Renal cortical epithelial cell (primary cell): ENCODE data around the gene SPATA16. TPM values are rescaled to one million over a fixed set of nuclear protein-coding genes. Genes with fewer than 3 reads are reported as not detected.
"Not testable (repeated sequence)": the region's sequence is repeated elsewhere in the genome, so short reads cannot be mapped to it uniquely, and the experiment has no call there.

ENCODE experiments used
- DNase-seq: peaks from one replicate; pipeline ENCODE4 v3.0.0-alpha.2; 2011; ENCODE audit warnings: low read depth
- total RNA-seq: library from RNA; depleted of rRNA; stranded (reverse); fragments of >200 nt; gene quantifications from 2 replicates; pipeline ENCODE4 v1.2.3, GENCODE V29; 2014

Gene SPATA16
- total RNA-seq, 1 donor from 2014 or later, result not detected

DNA sequence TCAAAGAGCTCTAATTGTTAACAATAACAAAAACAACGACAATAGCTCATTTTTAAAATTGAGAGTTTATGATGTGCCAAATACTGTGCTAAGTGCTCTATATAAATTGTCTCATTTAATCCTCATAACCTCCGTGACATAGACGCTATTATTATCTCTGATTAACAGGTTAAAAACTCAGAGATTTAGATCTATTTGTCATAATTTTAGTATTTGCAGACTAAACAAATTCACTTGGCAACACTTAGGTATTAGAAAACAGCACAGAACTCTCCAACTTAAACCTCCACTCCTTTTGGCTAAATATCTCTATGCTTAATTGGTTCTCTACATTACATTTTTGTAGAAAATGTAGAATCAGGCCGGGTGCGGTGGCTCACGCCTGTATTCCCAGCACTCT is 136.4 kb downstream of the SPATA16 start:
- DNase-seq, result no peak

- no peak for DNase-seq
Measured at GRCh38 chr3:173003956-173004355, 137.1 kb downstream of the SPATA16 start.

- no peak for DNase-seq
Measured at GRCh38 chr3:173003471-173003870, 137.6 kb downstream of the SPATA16 start.

DNA sequence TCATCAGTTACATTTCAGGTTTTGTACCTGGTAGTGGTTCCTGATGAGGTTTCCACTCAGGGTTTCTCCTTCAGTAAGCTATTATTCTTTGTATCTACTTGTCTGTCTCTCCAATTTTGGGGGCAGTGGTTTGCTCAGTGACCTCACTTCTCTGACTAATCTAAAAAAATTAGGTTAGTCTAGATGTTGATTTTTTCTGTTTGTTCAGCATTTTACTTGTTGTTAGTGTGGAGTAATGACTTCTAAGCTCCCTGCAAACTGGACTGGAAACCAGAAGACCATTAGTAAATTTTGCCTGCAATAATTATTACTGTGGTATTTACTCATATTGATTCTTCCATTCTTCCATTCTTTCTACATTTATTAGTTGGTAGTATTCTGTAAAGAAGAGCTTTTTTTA is 139.4 kb downstream of the SPATA16 start:
- no peak for DNase-seq

DNA sequence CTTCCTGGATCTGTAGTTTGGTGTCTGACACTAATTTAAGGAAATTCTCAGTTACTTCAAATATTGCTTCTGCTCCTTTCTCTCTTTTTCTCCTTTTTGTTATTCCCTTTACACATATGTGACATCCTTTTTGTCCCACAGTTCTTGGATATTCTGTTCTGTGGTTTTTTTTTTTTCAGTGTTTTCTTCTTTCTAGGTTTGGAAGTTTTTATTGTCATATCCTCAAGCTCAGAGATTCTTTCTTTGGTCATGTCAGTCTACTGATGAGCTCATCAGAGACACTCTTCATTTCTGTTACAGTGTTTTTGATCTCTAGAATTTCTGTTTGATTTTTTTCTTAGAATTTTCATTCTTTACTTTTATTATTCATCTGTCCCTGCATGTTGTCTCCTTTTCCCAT is 140.5 kb downstream of the SPATA16 start:
- no peak for DNase-seq

GRCh38 chr3:172993412-172993811 is 147.6 kb downstream of the SPATA16 start:
- no peak for DNase-seq

DNA sequence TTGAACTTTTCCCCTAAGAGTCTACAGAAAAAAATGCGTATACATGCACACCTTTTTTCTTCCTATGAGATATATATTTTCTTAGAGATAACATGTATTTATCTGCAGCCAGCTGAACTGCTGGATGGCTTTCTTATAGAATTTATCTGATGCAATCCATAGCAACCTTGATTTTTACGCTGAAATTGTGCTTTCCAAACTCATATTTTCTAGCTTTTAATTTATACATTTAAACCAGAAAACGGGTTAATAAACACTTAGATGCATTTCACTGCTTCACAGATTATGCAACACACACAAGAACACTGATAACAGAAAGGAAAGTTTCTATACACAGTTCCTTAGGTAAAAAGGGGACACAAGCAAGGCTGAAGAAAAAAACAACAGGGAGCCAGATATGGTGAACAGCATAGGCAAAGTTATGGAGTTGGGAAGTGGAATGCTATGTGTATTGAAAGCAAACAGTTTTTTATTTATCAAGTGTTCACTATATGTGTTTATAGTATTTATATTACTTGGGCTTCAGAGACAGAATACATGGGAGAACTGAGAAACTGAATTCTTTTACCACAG is 149.5 kb downstream of the SPATA16 start:
- DNase-seq, result no peak

- no peak for DNase-seq
Measured at GRCh38 chr3:172989373-172989772, 151.7 kb downstream of the SPATA16 start.

DNA sequence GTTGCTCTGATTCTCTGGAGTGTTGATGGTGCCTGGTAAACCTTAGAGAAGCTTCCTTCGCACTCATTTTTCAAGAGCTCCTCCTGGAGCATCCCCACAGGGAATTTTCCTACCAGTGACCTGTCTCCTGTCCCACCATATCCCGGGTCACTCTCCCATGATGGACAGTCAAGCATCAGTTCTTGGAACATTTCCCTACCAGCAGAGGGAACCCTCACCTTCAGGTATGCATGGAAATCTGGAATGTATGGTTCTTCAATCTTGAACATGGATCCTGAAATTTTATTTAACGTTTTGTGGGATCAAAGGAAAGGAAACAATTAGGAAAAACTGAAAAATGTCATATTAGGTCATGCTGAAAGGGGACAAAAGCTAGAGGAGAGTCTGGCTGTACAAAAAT is 153.8 kb downstream of the SPATA16 start:
- DNase-seq, result peak; percentile 7

DNA sequence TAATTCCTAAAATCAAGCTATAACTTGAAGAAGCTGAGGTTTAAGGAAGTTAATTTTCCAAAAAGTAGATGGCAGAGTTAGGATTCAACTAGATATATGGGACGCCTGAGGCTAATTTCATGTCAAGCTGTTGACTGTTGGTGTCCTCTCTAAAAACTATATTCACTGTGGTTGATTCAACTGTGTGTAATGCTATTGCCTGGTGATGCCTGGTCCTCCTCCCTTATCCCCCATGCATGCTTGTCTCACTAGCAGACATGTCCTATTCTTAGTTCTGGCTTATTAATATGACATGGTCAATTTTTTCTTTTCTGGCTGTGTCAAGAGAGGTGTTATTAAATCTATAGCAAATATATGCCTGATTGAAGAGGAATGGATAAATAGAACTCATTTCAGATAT is 156.1 kb downstream of the SPATA16 start:
- no peak for DNase-seq

GRCh38 chr3:172982736-172983364 is 158.2 kb downstream of the SPATA16 start:
- DNase-seq, result peak; percentile 9

DNA sequence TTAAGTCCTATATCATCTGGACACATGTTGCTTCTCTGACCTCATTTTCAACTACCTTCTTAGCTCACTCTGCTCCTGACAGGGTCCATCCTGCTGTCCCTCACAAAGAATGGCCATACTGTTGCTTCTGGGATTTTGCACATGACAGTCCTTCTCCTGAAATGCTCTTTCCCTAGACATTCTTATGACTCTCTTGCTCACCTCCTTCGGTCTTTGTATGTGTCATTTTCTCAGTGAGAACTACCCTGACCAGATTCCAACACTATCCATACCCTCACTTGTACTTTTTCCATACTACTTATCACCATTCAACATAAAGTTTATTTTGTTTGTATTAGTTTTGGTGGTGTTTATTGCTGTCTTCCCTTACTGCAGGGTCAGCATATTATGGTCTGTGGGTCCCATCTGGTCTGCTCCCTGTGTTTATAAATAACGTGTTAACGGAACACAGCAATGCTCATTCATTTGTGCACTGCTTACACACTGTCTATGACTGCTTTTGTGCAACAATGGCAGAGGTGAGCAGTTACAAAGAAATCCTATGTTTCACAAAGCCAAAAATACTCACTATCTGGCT is 159.5 kb downstream of the SPATA16 start:
- no peak for DNase-seq

GRCh38 chr3:172980849-172981248 is 160.2 kb downstream of the SPATA16 start:
- no peak for DNase-seq

DNA sequence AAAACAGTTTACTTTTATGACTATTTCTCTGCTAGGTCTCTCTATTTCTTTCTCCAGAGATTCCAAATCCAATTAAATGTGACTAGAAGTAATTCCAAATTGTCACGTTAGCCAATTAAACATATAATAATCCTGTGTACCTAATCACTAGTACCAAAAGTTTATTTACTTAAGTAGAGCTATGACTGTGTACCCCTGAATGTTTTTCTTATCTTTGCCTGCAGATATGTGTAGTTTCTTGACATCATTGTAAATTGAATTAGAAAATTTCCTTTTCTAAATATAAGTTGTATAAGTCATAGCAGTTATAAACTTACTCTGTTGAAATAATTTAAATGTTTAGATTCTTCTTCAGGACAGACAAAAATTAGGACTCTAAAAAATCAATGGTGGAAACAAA is 163.3 kb downstream of the SPATA16 start:
- no peak for DNase-seq

DNA sequence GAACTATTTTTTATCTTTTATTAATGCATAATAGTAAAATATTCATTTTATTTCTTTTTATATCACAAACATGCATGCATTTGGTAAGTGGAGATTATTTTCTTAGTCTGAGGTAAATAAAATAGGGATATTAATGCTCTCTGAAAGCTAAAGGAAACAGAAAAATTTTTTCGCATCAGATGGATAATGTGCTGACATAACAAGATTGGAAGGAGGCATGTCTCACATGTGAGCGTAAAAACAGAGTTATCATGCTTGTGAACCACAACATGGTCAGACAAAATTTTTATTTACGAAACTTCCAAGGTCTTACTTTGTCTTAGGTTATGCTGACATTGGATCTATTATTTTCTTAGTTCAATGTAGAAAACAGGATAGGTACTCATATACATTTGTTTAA is 166.1 kb downstream of the SPATA16 start:
- DNase-seq, result no peak

DNA sequence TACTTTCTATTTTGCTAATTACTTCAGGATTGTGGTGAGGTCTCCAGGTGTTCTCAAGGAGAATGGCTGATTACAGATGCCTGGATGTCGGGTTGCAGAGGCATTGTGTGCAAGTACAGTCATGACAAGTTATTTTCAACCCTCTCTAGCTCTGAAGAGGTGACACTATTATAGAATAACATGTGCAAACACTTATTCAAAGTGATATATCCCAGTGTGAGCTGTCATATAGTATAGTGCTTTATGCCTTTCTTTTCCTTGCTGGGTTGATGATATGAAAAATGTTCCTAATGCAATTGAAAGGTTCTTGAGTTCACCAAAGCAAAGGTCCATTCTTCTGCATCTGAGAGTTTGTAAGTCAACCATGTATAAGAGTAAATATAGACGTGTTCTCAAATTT is 167.2 kb downstream of the SPATA16 start:
- DNase-seq, result no peak

DNA sequence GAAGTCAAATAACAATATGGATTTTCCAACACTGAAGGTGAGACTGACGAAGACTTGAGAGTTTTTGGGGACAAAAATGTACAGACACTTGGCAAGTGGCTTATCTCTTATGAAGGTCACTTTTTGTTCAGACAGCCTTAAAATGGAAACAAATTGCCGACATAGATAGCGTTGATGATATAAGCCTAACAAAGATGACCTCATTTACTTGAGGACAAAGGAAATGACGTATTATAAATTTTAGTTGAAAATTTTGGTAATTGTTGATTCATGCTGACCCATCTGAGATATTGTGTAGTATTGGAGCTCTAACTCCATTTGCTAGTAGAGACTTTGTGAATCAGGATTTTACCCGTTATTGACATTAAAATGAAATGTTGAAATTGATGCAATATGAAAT is 168.3 kb downstream of the SPATA16 start:
- DNase-seq, result no peak

- no peak for DNase-seq
Measured at GRCh38 chr3:172972067-172972466, 169.0 kb downstream of the SPATA16 start.

DNA sequence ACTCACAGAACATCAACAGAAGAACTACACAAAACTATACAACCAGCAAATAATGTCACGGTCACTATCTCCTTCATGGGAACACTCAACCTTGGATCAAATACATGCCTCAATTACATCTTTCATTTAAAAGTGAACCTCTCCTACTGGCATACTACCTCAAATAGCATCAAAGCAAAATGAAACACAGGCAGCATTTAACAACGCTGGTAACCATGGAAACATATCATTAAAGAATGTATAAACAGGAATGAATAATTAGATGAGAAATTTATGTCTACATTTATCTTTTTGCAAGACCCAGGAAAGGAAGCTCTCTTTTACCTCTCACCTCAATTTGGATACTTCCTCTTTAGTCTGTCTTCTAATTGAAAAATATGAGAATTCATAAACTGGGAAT is 172.4 kb downstream of the SPATA16 start:
- DNase-seq, result no peak

GRCh38 chr3:172965256-172965655 is 175.8 kb downstream of the SPATA16 start:
- no peak for DNase-seq

DNA sequence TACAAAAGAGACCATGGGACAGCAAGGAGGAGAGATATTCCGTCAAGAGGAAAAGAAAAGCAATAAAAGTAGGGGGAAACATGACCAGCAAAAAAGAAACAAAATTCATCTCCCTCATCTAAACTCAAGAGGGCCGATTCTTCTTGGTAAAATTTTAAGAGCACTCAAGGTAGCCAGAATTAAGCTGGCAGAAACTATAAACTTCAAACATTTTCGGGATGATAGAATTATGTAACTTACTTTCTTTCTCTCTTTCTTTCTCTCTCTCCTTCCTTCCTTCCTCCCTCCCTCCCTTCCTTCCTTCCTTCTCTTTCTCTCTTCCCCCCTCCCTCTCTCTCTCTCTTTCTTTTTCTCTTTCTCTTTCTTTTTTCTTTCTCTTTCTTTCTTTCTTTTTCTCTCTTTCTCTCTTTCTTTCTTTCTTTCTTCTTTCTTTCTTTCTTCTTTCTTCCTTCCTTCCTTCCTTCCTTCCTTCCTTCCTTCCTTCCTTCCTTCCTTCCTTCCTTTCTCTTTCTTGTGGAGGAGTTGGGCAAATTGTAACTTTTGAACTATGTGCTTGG is 180.3 kb downstream of the SPATA16 start:
- not testable (repeated sequence) for DNase-seq

GRCh38 chr3:172958565-172958964 is 182.5 kb downstream of the SPATA16 start:
- no peak for DNase-seq

DNA sequence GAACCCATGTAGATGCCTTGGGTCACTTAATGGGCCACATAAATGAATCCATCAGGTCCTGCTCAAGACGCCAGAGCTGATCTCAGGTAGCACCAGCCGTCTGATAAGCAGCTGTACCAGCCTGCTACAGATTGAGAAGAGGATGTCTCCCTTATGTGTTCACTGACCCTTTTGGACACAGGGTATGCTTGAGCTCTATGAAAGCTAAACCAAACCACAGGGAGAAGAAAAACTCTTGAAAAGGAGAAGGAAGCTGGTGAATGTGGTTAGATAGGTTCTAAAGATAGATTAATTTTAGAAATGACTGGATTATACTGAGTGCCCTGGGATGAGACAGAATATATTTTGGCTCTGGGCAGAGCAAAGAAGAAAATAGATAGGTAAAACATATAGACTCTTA is 187.5 kb downstream of the SPATA16 start:
- no peak for DNase-seq
